ENCODE measurements around the gene OVCH2. TPM values are rescaled to one million over a fixed set of nuclear protein-coding genes. Genes with fewer than 3 reads are reported as not detected.

OVCH2 gene
- total RNA-seq, 1 donor from 2014 or later, result not detected

- H3K4me3 ChIP-seq (ENCODE audit: low read depth, low read length), result no peak overlapping the region
- no peak for TF ChIP-seq CTCF (conservative IDR thresholded peaks at IDR 0.05; ENCODE audit: low read depth, low read length)
- no peak for DNase-seq (ENCODE audit: low read depth)
These were observed 63.5 kb downstream of the OVCH2 start for GRCh38 chr11:7642747-7643146.

- no peak overlapping the region for H3K4me3 ChIP-seq (ENCODE audit: low read depth, low read length)
- no peak for TF ChIP-seq CTCF (conservative IDR thresholded peaks at IDR 0.05; ENCODE audit: low read depth, low read length)
- DNase-seq (ENCODE audit: low read depth), result no peak
These were observed 65.5 kb downstream of the OVCH2 start for GRCh38 chr11:7640816-7641215.

- TF ChIP-seq CTCF (conservative IDR thresholded peaks at IDR 0.05; ENCODE audit: low read depth, low read length), result no peak
- H3K4me3 ChIP-seq (ENCODE audit: low read depth, low read length), result no peak overlapping the region
- DNase-seq (ENCODE audit: low read depth), result no peak
These were observed 66.6 kb downstream of the OVCH2 start for GRCh38 chr11:7639643-7640025.

Other genes with a start within 250 kb of the OVCH2 start
- not detected in 2 replicates for gene OLFML1, start 221.0 kb downstream of the OVCH2 start, total RNA-seq
- gene PPFIBP2, start 192.5 kb downstream of the OVCH2 start, total RNA-seq, result 1.6 and 1.7 TPM in 2 replicates
- 17.9 and 18.7 TPM in 2 replicates for gene CYB5R2, start 33.0 kb downstream of the OVCH2 start, total RNA-seq
- not detected in 2 replicates for gene OR5P2, start 90.5 kb upstream of the OVCH2 start, total RNA-seq
- not detected in 2 replicates for gene OR5P3, start 124.4 kb upstream of the OVCH2 start, total RNA-seq
- gene OR10A6, start 224.8 kb upstream of the OVCH2 start, total RNA-seq, result not detected in 2 replicates
- gene OR10A3, start 235.2 kb upstream of the OVCH2 start, total RNA-seq, result not detected in 2 replicates

All from epithelial cell of proximal tubule (primary cell).